Measurements from ENCODE around the gene MEPE.
"Not testable (repeated sequence)": the region's sequence is repeated elsewhere in the genome, so short reads cannot be mapped to it uniquely, and the experiment has no call there.

The MEPE gene

DNA sequence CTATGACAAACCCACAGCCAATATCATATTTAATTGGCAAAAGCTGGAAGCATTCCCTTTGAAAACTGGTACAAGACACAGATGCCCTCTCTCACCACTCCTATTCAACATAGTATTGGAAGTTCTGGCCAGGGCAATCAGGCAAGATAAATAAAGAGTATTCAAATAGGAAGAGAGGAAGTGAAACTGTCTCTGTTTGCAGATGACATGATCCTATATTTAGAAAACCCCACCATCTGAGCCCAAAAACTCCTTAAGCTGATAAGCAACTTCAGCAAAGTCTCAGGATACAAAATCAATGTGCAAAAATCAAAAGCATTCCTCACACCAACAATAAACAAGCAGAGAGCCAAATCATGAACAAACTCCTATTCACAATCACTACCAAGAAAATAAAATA lies 58.0 kb downstream of the MEPE start:
- DNase-seq = not testable (repeated sequence)

DNA sequence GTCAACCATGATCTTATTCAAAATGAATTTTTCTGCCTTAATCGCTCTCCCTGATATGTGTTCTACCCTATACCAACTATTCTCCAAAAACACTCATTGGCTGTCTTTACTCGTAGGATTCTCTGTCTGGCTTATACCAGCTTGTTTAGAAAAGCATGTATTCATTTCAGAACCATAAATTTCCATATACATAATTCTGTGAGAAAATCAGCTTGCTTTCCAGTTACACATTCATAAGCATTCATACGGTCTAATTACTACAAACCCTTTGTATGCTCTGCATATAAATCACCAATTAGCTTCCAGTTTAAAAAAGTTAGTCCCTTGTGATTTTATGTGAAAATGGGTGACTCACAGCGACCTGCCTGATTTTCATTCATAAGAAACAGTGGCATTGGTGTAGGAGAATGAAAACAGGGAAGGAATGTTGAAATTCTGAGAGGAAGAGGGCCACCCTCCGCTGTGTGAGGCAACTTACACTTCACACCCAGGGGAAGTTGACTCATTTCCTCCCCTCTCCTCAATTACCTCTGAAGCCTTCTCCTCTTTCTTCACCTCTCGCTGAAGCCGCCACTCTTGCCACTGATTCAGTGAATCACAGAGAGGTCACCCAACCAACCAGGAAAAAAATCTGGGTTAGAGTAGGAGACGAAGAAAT lies 63.3 kb downstream of the MEPE start:
- no peak for DNase-seq
